Smooth muscle cell of the brain vasculature (primary cell): ENCODE results near the gene RET.

Source experiments
- DNase-seq: peaks from one replicate; pipeline ENCODE4 v3.0.0-alpha.2; 2012; ENCODE audit warnings: low read depth, low spot score

The RET gene

GRCh38 chr10:43120116-43120928 lies 43.5 kb downstream of the RET start:
- no peak for DNase-seq

DNA sequence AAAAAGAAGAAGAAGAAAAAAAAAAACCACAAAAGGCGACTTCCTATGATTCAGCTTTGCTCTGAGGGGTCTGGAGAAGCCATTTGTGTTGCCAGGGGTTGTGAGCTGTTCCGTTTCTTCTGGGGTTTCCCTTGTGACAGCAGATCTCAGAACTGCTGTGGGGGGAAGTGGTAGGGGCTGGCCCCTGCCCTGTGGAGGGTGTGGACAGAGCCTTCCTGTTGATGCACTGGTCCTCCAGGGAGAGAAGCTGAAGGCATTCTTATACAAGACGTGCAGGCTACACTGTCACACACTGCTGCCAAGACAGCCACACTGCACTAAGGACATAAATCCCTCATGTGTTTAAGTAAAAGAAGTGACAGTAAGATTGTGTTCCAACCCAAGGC lies 44.1 kb downstream of the RET start:
- DNase-seq: no peak

GRCh38 chr10:43121444-43121843 lies 44.6 kb downstream of the RET start:
- peak; percentile 62 for DNase-seq

DNA sequence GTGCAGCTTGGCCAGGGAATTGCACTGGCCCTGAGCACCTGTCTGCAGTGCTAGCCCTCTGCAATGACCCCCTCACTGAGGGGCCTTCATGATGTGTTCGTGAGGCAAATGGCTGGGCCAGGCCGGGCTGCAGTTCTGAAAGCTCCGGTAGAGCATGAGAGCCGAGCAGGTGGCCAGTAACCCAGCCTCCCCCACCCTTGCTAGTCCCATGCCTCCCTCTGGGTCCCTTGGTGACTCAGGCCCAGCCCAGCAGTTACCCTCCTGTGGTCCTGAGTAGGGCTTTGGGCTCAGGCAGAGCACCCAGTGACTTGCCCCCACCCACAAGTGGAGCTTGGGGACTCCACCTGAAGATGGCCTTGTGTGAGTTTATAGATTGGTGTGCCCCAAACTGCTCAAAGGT lies 45.2 kb downstream of the RET start:
- no peak for DNase-seq

- no peak for DNase-seq
Observed at GRCh38 chr10:43122826-43123225, 46.0 kb downstream of the RET start.

- no peak for DNase-seq
Observed at GRCh38 chr10:43123361-43124093, 46.7 kb downstream of the RET start.

DNA sequence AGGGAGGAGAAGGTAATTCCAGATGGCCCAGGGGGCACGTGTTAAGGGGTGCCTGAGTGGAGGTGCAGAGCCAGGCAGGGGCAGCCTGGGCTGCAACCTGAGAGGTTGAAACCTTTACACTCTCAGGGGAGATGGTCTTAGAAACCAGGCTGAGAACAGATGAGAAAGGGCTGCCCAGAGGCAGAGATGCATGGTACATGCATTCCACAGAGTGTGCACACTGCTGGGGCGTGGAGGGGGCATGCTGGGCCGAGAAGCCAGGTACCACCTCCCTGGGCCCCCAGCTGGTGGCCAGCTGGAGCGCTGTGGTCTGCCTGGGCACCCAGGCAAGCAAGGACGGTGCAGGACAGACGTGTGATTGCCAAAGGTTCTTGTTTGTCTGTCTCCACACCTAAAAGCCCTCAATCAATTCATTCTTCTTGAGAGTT lies 47.2 kb downstream of the RET start:
- no peak for DNase-seq

- no peak for DNase-seq
Observed at GRCh38 chr10:43124574-43125273, 47.9 kb downstream of the RET start.

- DNase-seq: no peak
Observed at GRCh38 chr10:43125274-43125845, 48.5 kb downstream of the RET start.

DNA sequence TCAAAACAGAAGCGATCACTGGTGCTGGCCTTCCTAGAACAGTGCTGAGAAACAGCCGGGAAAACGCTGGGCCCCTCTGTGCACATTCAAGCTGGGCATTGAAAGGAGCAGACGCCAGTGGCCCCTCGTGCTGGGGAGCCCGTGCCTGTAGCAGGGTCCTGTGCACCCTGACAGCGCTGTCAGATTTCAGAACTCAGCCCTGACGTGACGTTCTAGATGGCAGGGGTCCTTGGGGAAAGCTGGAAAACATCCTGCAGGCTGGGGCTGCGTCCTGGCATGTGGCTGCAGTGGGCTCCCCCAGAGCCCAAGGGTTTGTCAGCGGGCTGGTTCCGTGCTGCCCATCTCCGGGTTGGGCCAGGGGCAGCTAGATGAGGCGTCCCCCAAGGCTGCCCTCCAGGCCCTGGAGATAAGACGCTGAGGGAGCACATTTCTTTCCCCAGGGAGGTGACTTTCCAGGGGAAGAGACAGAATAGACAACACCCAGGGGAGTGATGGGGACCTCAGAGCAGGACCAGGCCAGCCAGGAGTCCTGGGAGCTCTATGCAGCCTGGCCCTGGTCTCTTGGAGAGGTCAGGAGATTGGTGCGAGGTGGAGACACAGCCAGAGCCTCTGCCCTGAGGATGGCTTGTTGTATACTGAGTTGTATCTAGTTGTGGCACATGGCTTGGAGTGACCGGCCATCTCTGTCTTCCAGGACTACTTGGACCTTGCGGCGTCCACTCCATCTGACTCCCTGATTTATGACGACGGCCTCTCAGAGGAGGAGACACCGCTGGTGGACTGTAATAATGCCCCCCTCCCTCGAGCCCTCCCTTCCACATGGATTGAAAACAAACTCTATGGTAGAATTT lies 49.2 kb downstream of the RET start:
- no peak for DNase-seq

- DNase-seq: no peak
Observed at GRCh38 chr10:43126759-43127424, 50.0 kb downstream of the RET start.

- no peak for DNase-seq
Observed at GRCh38 chr10:43127442-43127841, 50.6 kb downstream of the RET start.

DNA sequence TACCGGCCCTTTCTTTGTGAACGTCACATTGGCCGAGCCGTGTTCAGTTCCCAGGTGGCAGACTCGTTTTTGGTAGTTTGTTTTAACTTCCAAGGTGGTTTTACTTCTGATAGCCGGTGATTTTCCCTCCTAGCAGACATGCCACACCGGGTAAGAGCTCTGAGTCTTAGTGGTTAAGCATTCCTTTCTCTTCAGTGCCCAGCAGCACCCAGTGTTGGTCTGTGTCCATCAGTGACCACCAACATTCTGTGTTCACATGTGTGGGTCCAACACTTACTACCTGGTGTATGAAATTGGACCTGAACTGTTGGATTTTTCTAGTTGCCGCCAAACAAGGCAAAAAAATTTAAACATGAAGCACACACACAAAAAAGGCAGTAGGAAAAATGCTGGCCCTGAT lies 51.5 kb downstream of the RET start:
- no peak for DNase-seq

DNA sequence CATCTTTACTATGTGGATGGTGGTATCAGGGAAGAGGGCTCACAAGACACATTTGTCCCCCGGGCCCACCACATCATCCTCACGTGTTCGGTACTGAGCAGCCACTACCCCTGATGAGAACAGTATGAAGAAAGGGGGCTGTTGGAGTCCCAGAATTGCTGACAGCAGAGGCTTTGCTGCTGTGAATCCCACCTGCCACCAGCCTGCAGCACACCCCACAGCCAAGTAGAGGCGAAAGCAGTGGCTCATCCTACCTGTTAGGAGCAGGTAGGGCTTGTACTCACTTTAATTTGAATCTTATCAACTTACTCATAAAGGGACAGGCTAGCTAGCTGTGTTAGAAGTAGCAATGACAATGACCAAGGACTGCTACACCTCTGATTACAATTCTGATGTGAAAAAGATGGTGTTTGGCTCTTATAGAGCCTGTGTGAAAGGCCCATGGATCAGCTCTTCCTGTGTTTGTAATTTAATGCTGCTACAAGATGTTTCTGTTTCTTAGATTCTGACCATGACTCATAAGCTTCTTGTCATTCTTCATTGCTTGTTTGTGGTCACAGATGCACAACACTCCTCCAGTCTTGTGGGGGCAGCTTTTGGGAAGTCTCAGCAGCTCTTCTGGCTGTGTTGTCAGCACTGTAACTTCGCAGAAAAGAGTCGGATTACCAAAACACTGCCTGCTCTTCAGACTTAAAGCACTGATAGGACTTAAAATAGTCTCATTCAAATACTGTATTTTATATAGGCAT lies 52.3 kb downstream of the RET start:
- peak; percentile 81 for DNase-seq

DNA sequence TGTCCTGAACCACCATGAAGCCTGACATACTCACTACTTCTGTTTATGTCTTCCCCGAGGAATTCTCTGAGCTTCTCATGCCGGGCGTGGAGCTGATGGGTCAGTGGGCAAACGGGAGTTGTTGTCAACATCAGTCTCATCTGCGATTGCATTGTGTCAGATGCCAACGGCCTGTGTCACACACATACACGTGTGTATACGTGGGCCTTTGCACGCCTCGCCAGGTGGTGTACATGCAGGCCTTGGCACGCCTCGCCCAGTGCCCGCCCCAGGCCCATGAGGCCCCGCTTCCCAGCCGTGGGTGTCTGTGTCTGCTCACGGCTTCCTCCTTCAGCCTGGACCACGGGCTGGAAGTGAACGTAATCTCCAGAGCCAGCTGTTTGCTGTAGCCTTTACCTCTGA lies 53.9 kb downstream of the RET start:
- DNase-seq: no peak

GRCh38 chr10:43131256-43131655 lies 54.4 kb downstream of the RET start:
- DNase-seq: no peak

- DNase-seq: no peak
Observed at GRCh38 chr10:43131906-43132305, 55.0 kb downstream of the RET start.

GRCh38 chr10:43132867-43133787 lies 56.3 kb downstream of the RET start:
- DNase-seq: no peak
